Activated T-helper 2 cell treated with anti-CD3 and anti-CD28 coated beads, Interferon-gamma antibody, Interleukin-2, Interleukin-4, amounts not matched to agents 10 μg/mL and 5 μg/mL and 100 μg/mL, durations not matched to agents 14 hours and 24 hours and 36 hours (primary cell): ENCODE measurements around the gene ARPC4. TPM values are rescaled to one million over a fixed set of nuclear protein-coding genes. Genes with fewer than 3 reads are reported as not detected.
"Not testable (repeated sequence)": the region's sequence is repeated elsewhere in the genome, so short reads cannot be mapped to it uniquely, and the experiment has no call there.

Experiments
- DNase-seq: peaks from one replicate; pipeline ENCODE4 v3.0.0; 2021; ENCODE audit warnings: low spot score
- H3K27ac Mint-ChIP-seq: one replicate; pipeline ENCODE4 v1.8.0; 2021; ENCODE audit warnings: mixed read lengths
- H3K27me3 Mint-ChIP-seq: one replicate; pipeline ENCODE4 v1.8.0; 2021; ENCODE audit warnings: low read depth, mixed read lengths
- H3K36me3 Mint-ChIP-seq: one replicate; pipeline ENCODE4 v1.8.0; 2021; ENCODE audit warnings: low read depth, mixed read lengths
- H3K4me1 Mint-ChIP-seq: one replicate; pipeline ENCODE4 v1.8.0; 2021; ENCODE audit warnings: low read depth, mixed read lengths
- H3K4me3 Mint-ChIP-seq: one replicate; pipeline ENCODE4 v1.8.0; 2021; ENCODE audit warnings: low read depth, mild to moderate bottlenecking, moderate library complexity, mixed read lengths
- H3K9me3 Mint-ChIP-seq: one replicate; pipeline ENCODE4 v1.8.0; 2021; ENCODE audit warnings: mixed read lengths
- intact Hi-C: fragments of 100-400 bp; cut with micrococcal nuclease; formaldehyde crosslinking; loops from one replicate; pipeline ENCODE4 v1.15.1; 2023
- total RNA-seq: library from RNA; stranded (reverse); gene quantifications from 2 replicates; pipeline ENCODE4 v1.2.3, GENCODE V29; 2022

Gene ARPC4
- total RNA-seq, 1 donor from 2014 or later: 253 TPM

DNA sequence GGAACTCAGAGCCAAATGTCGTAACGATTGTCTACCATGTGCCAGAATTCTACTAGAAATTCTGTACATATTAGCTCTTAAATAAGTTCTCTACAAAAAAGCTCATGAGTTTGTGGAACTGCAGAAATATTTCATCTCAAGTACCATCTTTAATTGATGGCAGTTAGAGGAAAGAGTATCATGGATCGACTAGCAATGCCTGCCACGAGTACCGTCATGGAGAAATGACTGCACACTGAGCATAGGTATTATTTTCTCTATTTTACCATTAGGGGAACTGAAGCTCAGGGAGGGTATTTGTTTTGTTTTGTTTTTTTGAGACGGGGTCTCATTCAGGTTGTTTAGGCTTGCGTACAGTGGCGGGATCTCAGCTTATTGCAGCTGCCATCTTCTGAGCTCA, 48.1 kb downstream of the ARPC4 start:
- peaks cover 15% of the 10 kb centered on the region for H3K4me1 Mint-ChIP-seq
- no peak overlapping the region for H3K4me3 Mint-ChIP-seq

DNA sequence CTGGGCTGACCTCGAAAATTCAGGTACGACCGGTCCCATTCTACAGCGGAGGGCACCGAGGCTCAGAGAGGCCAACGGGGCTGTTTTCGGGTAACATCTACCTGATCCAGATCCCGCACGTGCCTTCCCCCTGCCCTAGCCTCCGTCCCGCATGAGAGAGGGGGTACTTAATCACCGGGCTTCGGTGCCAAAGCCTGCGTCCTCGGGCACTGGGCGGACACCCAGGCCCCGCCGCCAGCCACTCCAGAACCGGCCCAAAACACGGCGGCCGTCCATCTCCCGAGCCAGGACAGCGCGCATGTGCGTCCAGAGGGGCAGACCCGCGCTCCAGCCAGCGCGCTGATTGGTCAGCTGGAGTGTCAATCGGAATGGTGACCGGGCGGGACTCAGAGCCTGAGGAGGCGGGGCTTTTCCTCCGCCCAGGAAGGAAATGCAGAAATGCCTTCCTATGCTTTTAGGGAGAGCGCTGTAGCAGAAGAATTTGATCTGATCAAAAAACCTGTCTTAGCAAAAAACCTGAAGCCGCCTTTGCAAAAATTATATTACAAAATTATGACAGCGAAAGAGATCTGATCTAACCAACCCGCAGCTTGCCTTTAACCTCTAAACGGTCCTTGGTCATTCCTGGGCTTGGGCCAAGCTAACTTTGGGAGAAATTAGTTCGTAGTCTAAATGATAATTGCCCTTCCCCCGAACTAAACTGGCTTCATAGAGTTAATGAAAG, 51.0 kb downstream of the ARPC4 start, which contains the start of gene RPUSD3:
TSS of gene RPUSD3 (minus strand) at position 294 of the 724 bp plus-strand sequence. CDS start at position 276, 18 bp downstream.
- H3K9me3 Mint-ChIP-seq: no peaks in the 10 kb centered on the region
- peak; percentile 94 for DNase-seq
- peaks cover 16% of the 10 kb centered on the region for H3K4me1 Mint-ChIP-seq
- H3K36me3 Mint-ChIP-seq: peaks cover 31% of the 10 kb centered on the region
- H3K4me3 Mint-ChIP-seq: peak within 1 kb of the TSS; percentile 98
- intact Hi-C loops: loop anchor here (1.0 to 5.0 kb wide), 6 partner anchors 47 to 477 kb away; partner anchors contain the start of genes ARPC4, CRELD1, JAGN1 and MTMR14
- H3K27ac Mint-ChIP-seq: peak within 1 kb of the TSS; percentile 94
- H3K27me3 Mint-ChIP-seq: no peaks in the 10 kb centered on the region

More for the DNA sequence above, 48.1 kb downstream of the ARPC4 start:
- no peak for DNase-seq
- Mint-ChIP-seq H3K36me3 (peaks cover 48% of the 10 kb centered on the region), H3K27me3 (no peaks in the 10 kb centered on the region), H3K27ac (no peak overlapping the region), H3K9me3 (no peaks in the 10 kb centered on the region)
- intact Hi-C loops: loop anchor here (5.0 kb wide), 1 partner anchor 111 kb away; the partner anchor contains the start of gene PRRT3

DNA sequence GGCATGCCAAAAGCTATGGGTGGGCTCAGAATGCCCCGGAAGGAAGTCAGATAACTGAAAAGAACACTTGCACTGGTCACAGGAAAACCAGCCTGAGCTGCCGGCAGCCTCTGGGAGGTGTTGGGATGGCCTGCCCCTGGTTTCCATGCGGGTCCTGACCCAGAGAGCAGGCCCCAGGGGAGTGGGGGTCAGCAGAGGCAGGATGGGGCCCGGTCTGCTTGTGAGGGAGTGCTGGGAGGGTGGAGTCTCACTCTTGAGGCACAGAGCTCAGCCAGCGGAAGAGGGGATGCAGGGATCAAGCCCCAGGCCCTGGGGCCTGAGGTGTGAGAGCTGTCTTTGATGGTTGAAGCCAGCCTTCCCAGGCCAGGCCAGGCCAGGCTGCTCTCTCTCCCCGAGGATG, 53.3 kb downstream of the ARPC4 start:
- peaks cover 16% of the 10 kb centered on the region for H3K4me1 Mint-ChIP-seq
- peaks cover 12% of the 10 kb centered on the region for H3K36me3 Mint-ChIP-seq
- intact Hi-C loops: no loop called here
- no peak overlapping the region for H3K4me3 Mint-ChIP-seq
- DNase-seq: no peak
- H3K9me3 Mint-ChIP-seq: no peaks in the 10 kb centered on the region
- no peak overlapping the region for H3K27ac Mint-ChIP-seq
- H3K27me3 Mint-ChIP-seq: peaks cover 11% of the 10 kb centered on the region

DNA sequence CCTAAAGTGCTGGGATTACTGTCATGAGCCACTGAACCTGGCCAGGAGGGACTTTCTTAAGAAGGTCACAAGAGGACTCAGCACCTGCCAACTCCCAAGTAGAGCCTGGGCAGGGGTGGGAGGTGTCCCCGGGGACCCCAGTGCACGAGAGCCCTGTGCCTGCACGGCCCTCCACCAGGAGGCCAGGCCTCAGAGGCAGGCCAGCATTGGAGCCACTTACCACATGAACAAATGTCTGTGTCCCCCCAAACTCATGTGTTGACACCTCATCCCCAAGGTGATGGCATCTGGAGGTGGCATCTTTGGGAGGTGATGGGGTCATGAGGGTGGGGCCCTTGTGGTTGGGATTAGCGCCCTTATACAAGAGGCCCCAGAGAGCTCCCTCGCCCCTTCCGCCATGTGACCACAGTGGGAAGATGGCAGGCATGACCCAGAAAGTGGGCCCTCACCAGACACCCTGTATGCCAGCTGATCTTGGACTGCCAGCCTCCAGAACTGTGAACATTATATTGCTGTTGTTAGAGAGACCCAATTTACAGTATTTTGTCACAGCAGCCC, 54.1 kb downstream of the ARPC4 start:
- no peak for DNase-seq
- Mint-ChIP-seq H3K4me3 (no peak overlapping the region), H3K27ac (no peak overlapping the region), H3K27me3 (peaks cover 18% of the 10 kb centered on the region), H3K36me3 (peaks cover 5% of the 10 kb centered on the region), H3K4me1 (peaks cover 13% of the 10 kb centered on the region), H3K9me3 (no peaks in the 10 kb centered on the region)
- intact Hi-C loops: no loop called here

DNA sequence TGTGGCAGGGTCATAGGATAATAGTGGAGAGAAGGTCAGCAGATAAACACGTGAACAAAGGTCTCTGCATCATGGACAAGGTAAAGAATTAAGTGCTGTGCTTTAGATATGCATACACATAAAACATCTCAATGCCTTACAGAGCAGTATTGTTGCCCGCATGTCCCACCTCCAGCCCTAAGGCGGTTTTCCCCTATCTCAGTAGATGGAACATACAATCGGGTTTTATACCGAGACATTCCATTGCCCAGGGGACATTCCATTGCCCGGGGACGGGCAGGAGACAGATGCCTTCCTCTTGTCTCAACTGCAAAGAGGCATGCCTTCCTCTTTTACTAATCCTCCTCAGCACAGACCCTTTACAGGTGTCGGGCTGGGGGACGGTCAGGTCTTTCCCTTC, 55.0 kb downstream of the ARPC4 start:
- H3K27me3 Mint-ChIP-seq: peaks cover 23% of the 10 kb centered on the region
- H3K36me3 Mint-ChIP-seq, H3K4me3 Mint-ChIP-seq, H3K9me3 Mint-ChIP-seq, H3K4me1 Mint-ChIP-seq, H3K27ac Mint-ChIP-seq, intact Hi-C loops, DNase-seq: not testable (repeated sequence)

DNA sequence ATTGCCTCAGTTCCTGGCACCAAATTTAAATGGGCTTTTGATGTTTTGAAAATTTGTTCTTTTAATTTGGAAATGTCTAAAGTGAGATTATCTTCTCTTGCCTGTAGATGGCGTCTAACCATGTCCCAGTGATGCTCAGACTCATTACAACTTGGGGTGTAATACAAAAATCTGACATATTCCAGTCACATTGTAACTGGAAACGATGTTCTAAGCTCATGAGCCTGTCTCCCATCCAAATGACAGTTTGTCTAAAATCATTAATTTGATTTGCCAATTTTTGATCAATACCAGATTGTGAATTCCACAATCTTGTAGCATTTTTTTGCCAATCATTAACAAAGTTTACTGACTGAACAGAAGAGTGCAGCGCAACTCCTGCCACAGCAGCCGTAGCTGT, 56.0 kb downstream of the ARPC4 start:
- not testable (repeated sequence) for DNase-seq

DNA sequence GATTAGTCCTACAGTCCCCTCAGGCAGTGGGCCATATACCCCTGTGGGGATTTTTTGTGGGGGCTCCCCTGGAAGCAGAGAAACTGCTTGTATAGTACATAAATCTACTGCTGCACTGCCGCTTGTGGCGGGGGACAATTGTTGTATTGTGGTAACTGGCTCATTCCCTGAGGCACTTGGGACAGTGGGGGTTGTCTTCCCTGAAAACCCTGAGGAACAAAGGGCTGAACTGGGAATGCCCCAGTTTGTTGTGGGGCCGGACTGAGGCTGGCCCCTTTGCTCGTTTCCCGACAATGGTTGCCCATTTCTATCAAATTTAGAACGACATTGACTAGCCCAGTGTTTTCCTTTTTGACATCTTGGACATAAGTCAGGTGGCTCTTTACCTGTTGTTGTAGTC, 58.5 kb downstream of the ARPC4 start:
- H3K4me1 Mint-ChIP-seq, H3K36me3 Mint-ChIP-seq, intact Hi-C loops, DNase-seq, H3K9me3 Mint-ChIP-seq, H3K4me3 Mint-ChIP-seq, H3K27ac Mint-ChIP-seq: not testable (repeated sequence)
- peaks cover 28% of the 10 kb centered on the region for H3K27me3 Mint-ChIP-seq

More for the DNA sequence above, 56.0 kb downstream of the ARPC4 start:
- H3K4me3 Mint-ChIP-seq, H3K9me3 Mint-ChIP-seq, H3K27ac Mint-ChIP-seq, H3K36me3 Mint-ChIP-seq, intact Hi-C loops: not testable (repeated sequence)
- peaks cover 11% of the 10 kb centered on the region for H3K4me1 Mint-ChIP-seq
- peaks cover 28% of the 10 kb centered on the region for H3K27me3 Mint-ChIP-seq

DNA sequence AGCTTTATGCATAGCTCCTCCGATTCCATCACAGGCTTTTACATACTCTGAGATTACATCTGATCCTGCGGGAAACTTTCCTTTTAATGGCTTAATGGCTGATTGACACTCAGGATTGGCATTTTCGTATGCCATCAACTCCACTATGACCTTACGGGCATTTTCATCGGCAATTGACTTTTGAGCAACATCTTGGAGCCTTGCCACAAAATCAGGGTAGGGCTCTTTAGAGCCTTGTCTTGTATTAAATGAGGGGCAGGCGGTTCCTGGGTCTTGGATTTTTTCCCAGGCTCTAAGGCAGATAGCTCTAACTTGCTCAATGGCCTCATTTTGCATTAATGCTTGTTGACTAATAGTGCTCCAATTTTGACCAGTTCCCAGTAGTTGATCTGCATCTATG, 59.0 kb downstream of the ARPC4 start:
- H3K4me1 Mint-ChIP-seq, intact Hi-C loops, H3K36me3 Mint-ChIP-seq: not testable (repeated sequence)

DNA sequence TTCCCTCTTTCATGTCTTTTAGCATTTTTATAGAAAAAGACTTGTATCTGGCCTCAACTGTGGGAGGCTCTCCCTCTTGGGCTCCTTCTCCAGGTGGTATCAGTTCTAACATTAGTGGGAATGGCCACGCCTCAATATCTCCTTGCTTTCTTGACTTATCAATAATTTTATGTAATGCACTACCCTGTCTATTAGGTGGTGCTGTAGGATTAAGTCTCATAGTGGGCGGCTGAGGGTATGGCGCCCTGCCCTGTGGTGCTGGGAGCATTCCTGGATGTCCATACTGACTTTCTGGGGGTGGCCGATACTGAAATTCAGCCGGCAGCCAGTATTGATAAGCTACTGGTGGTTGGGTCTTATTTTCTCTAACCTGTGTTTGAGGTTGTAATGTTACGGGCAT, 59.6 kb downstream of the ARPC4 start:
- intact Hi-C loops: no loop called here
- H3K27me3 Mint-ChIP-seq: peaks cover 28% of the 10 kb centered on the region
- no peak overlapping the region for H3K27ac Mint-ChIP-seq
- no peaks in the 10 kb centered on the region for H3K9me3 Mint-ChIP-seq
- peaks cover 7% of the 10 kb centered on the region for H3K4me1 Mint-ChIP-seq
- H3K4me3 Mint-ChIP-seq: no peak overlapping the region
- H3K36me3 Mint-ChIP-seq: no peaks in the 10 kb centered on the region
- DNase-seq: no peak

More for the DNA sequence above, 59.0 kb downstream of the ARPC4 start:
- not testable (repeated sequence) for H3K4me3 Mint-ChIP-seq, DNase-seq, H3K27ac Mint-ChIP-seq, H3K9me3 Mint-ChIP-seq
- H3K27me3 Mint-ChIP-seq: peaks cover 28% of the 10 kb centered on the region

DNA sequence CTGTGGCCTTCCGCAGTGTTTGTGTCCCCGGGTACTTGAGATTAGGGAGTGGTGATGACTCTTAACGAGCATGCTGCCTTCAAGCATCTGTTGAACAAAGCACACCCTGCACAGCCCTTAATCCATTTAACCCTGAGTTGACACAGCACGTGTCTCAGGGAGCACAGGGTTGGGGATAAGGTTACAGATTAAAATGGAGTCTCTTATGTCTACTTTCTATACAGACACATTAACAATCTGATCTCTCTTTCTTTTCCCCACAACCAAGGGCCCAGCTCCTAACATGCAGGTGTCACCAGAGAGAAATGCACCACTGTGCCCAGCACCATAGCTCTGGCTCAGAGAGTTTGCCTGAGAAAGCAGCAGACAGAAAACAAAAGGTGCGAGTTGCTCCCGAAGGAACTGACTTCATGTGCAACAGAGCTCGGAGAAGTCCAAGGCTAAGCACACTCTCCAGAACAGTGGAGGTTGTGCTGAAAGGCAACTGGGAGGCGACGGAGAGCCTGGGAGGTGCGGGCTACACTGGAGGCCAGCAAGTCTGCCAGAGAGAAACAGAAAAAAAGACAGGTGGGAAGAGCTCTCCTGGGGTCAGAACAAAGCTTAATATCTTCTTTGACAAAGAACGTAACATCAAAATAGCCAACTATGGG, 61.5 kb downstream of the ARPC4 start:
- H3K27me3 Mint-ChIP-seq: peaks cover 28% of the 10 kb centered on the region
- H3K36me3 Mint-ChIP-seq, H3K4me3 Mint-ChIP-seq, H3K4me1 Mint-ChIP-seq, H3K9me3 Mint-ChIP-seq, DNase-seq, H3K27ac Mint-ChIP-seq, intact Hi-C loops: not testable (repeated sequence)

DNA sequence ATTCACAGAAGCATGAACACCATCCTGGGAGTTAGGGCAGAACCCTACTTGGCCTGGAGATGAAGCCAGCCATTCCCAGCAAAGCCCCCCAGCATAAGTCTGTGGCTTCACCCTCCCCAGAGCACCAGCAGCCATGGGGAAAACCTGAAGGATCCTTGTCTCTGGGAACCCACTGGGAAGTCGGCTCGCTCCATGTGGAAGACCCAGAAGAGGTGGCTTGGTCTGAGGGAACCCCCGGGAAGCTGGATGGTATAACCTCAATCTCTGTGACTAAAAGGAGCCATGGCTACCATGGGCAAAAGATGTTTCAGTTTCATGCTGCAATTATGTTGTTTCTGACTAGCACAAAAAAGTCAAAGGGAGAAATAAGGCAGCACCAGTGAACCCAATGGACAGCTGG, 62.7 kb downstream of the ARPC4 start:
- intact Hi-C loops: no loop called here
- no peak overlapping the region for H3K4me3 Mint-ChIP-seq
- H3K36me3 Mint-ChIP-seq: no peaks in the 10 kb centered on the region
- peaks cover 22% of the 10 kb centered on the region for H3K27me3 Mint-ChIP-seq
- H3K9me3 Mint-ChIP-seq: no peaks in the 10 kb centered on the region
- DNase-seq: no peak
- H3K27ac Mint-ChIP-seq: no peak overlapping the region
- H3K4me1 Mint-ChIP-seq: peaks cover 6% of the 10 kb centered on the region
